NCI-H82 treated with DMSO at 0.1 percent for 48 hours (cell line): ENCODE measurements around the gene FAM50A.
A peak's percentile ranks its signal among the peaks of the same experiment; 100 is the strongest.

Experiments used
- DNase-seq: peaks from one replicate; lab custom pipeline; 2025; ENCODE audit not compliant: unreplicated experiment; lab: John Stamatoyannopoulos, UW

The FAM50A gene

GRCh38 chrX:154412468-154412867 lies 31.5 kb upstream of the FAM50A start:
- DNase-seq = no peak

- DNase-seq = no peak
Observed at GRCh38 chrX:154413142-154413541, 30.8 kb upstream of the FAM50A start.

- no peak for DNase-seq
Observed at GRCh38 chrX:154417157-154417556, 26.8 kb upstream of the FAM50A start.

- DNase-seq = no peak
Observed at GRCh38 chrX:154419189-154419588, 24.8 kb upstream of the FAM50A start.

GRCh38 chrX:154419688-154420401 lies 24.1 kb upstream of the FAM50A start:
- DNase-seq = no peak

- no peak for DNase-seq
Observed at GRCh38 chrX:154420402-154420756, 23.6 kb upstream of the FAM50A start.

- DNase-seq = no peak
Observed at GRCh38 chrX:154426916-154427770, 16.8 kb upstream of the FAM50A start.

- DNase-seq = peak; percentile 82
Observed at GRCh38 chrX:154428176-154429171, 15.5 kb upstream of the FAM50A start, which contains the start of gene ATP6AP1. TSS of gene ATP6AP1 (plus strand) at chrX:154428677. CDS start at chrX:154428693, 16 bp downstream.

GRCh38 chrX:154429711-154430110 lies 14.2 kb upstream of the FAM50A start:
- DNase-seq = no peak

GRCh38 chrX:154430479-154430878 lies 13.5 kb upstream of the FAM50A start:
- DNase-seq = no peak

- no peak for DNase-seq
Observed at GRCh38 chrX:154430916-154431315, 13.0 kb upstream of the FAM50A start.

- DNase-seq = no peak
Observed at GRCh38 chrX:154431341-154431740, 12.6 kb upstream of the FAM50A start.

- DNase-seq = no peak
Observed at GRCh38 chrX:154432210-154432609, 11.7 kb upstream of the FAM50A start.

- no peak for DNase-seq
Observed at GRCh38 chrX:154433605-154434004, 10.3 kb upstream of the FAM50A start.

GRCh38 chrX:154434394-154435168 lies 9.4 kb upstream of the FAM50A start:
- no peak for DNase-seq

- DNase-seq = no peak
Observed at GRCh38 chrX:154435171-154435733, 8.7 kb upstream of the FAM50A start.

GRCh38 chrX:154436374-154436982 lies 7.5 kb upstream of the FAM50A start:
- DNase-seq = no peak

GRCh38 chrX:154436983-154437752 lies 6.8 kb upstream of the FAM50A start, which contains the start of gene GDI1:
TSS of gene GDI1 (plus strand) at chrX:154437154. CDS start at chrX:154437255, 101 bp downstream.
- no peak for DNase-seq
